HepG2 (cell line): ENCODE results near the gene FBXW4. TPM values are rescaled to one million over a fixed set of nuclear protein-coding genes. Genes with fewer than 3 reads are reported as not detected.

Experiments
- ATAC-seq: fragments of 200-7000 bp; cut with Tn5 transposase; 3 replicates; pipeline ENCODE4 v1.9.1; 2020; ENCODE audit warnings: mild to moderate bottlenecking, moderate library complexity
- BruUV-seq: library from RNA; stranded (reverse); fragments of 400-500 nt; replicated peaks from 2 replicates; lab custom pipeline; 2021; lab: Mats Ljungman, UMichigan
- CTCF ChIA-PET: fragments of 300-600 bp; formaldehyde crosslinking; extraction: SDS; loops from one replicate; lab custom pipeline; 2021; ENCODE audit warnings: low total read pairs, inconsistent platforms, low intra/inter-chr PET ratio; lab: Yijun Ruan, JAX
- POLR2A ChIA-PET: fragments of 350-600 bp; sonication (Branson Sonifier 250); formaldehyde crosslinking; loops from one replicate; lab custom pipeline; 2020; ENCODE audit warnings: antibody characterized with exemption, inconsistent platforms; lab: Yijun Ruan, JAX
- DNase-seq: peaks from one replicate; pipeline ENCODE4 v3.0.0-alpha.2; 2015; ENCODE audit warnings: low spot score
- FAIRE-seq: peaks from 3 replicates; lab custom pipeline; 2011; peaks lifted over from hg19 to GRCh38; lab: Jason Lieb, UNC
- H2AFZ ChIP-seq: one replicate; pipeline ENCODE4 v1.6.1; 2011; ENCODE audit warnings: low read length, inconsistent platforms
- H3K27ac ChIP-seq: fragments of 300-600 bp; 3 replicates; pipeline ENCODE4 v1.8.0; 2011; ENCODE audit warnings: mixed run types, mild to moderate bottlenecking, mixed read lengths, low read length, inconsistent platforms; ENCODE audit not compliant: insufficient read depth; ENCODE audit errors: extremely low read length
- H3K27me3 ChIP-seq, 2 experiments: fragments of 200-600 bp in 1 of 2; 2 replicates in 1 of 2; 3 replicates in 1 of 2; pipeline versions ENCODE4 v1.6.0 to v1.8.0; 2011; ENCODE audit warnings: low read length in 2 of 2, mild to moderate bottlenecking in 2 of 2, moderate library complexity in 2 of 2, inconsistent platforms in 1 of 2; ENCODE audit not compliant: insufficient read depth in 2 of 2, control insufficient read depth in 1 of 2
- H3K36me3 ChIP-seq, 2 experiments: fragments of 200-600 bp in 1 of 2; replicated peaks in 1 of 2; 2 replicates in 1 of 2; 3 replicates in 1 of 2; pipeline versions ENCODE4 v1.5.1 to v1.8.0; 2011; ENCODE audit warnings: low read length in 2 of 2, inconsistent platforms in 1 of 2; ENCODE audit not compliant: insufficient read depth in 2 of 2, control insufficient read depth in 1 of 2
- H3K4me1 ChIP-seq: 2 replicates; pipeline ENCODE4 v1.5.1; 2012; ENCODE audit warnings: low read length, inconsistent platforms; ENCODE audit not compliant: insufficient read depth
- H3K4me2 ChIP-seq: 2 replicates; pipeline ENCODE4 v1.6.0; 2011; ENCODE audit warnings: low read depth, low read length, inconsistent platforms
- H3K4me3 ChIP-seq, 3 experiments: fragments of 200-600 bp in 1 of 3; sonication (generic), shearing (Covaris generic) in 1 of 3; replicated peaks in 1 of 3; 2 replicates each; pipeline ENCODE4 v1.5.1; 2011 to 2016; ENCODE audit warnings: low read length in 3 of 3, inconsistent platforms in 2 of 3, low read depth in 2 of 3, mild to moderate bottlenecking in 2 of 3, control low read depth in 1 of 3, mixed read lengths in 1 of 3; ENCODE audit not compliant: insufficient read depth in 1 of 3
- H3K79me2 ChIP-seq: one replicate; pipeline ENCODE4 v1.6.1; 2011; ENCODE audit warnings: low read length, inconsistent platforms; ENCODE audit not compliant: insufficient read depth
- H3K9ac ChIP-seq: 2 replicates; pipeline ENCODE4 v1.6.0; 2011; ENCODE audit warnings: mild to moderate bottlenecking, low read depth, low read length, inconsistent platforms; ENCODE audit not compliant: insufficient read depth
- H3K9me3 ChIP-seq: 2 replicates; pipeline ENCODE4 v1.5.1; 2012; ENCODE audit warnings: mild to moderate bottlenecking, low read length
- H4K20me1 ChIP-seq: 2 replicates; pipeline ENCODE4 v1.6.0; 2011; ENCODE audit warnings: inconsistent platforms, mild to moderate bottlenecking, low read length, moderate library complexity; ENCODE audit not compliant: insufficient read depth
- AGO2 ChIP-seq: fragments of 200-400 bp; formaldehyde crosslinking; optimal IDR thresholded peaks from 2 replicates; pipeline ENCODE3; 2017; ENCODE audit warnings: mild to moderate bottlenecking, low read depth, low read length, moderate library complexity
- FOXM1 ChIP-seq: sonication (generic); formaldehyde crosslinking; IDR thresholded peaks from 2 replicates; pipeline ENCODE4 v1.5.0; 2020; ENCODE audit warnings: missing genetic modification reagents
- HNRNPK ChIP-seq: fragments of 200-400 bp; formaldehyde crosslinking; IDR thresholded peaks from 2 replicates; pipeline ENCODE4 v1.6.1; 2018; ENCODE audit warnings: low read length, low read depth, moderate library complexity, mild to moderate bottlenecking; ENCODE audit not compliant: poor library complexity, severe bottlenecking
- KLF11 ChIP-seq: IDR thresholded peaks from 2 replicates; pipeline ENCODE4 v1.6.1; 2016; ENCODE audit warnings: missing compliant biosample characterization
- LCORL ChIP-seq, 2 experiments: fragments of 450-650 bp in 1 of 2; sonication (generic) in 1 of 2; formaldehyde crosslinking in 1 of 2; IDR thresholded peaks; 2 replicates each; pipeline versions ENCODE4 v1.5.0 to v1.6.1; 2017 to 2020; ENCODE audit warnings: antibody characterized with exemption in 1 of 2, missing genetic modification reagents in 1 of 2
- MYC ChIP-seq: sonication (generic); formaldehyde crosslinking; IDR thresholded peaks from 2 replicates; pipeline ENCODE4 v1.9.0; 2021; ENCODE audit warnings: missing genetic modification reagents, borderline replicate concordance
- PAWR ChIP-seq: sonication (generic); formaldehyde crosslinking; IDR thresholded peaks from 2 replicates; pipeline ENCODE4 v1.4.0; 2020; ENCODE audit warnings: missing genetic modification reagents, mild to moderate bottlenecking, borderline replicate concordance
- PHF5A ChIP-seq: IDR thresholded peaks from one replicate; pipeline ENCODE4 v1.6.1; 2018; ENCODE audit warnings: low read depth, missing genetic modification reagents; ENCODE audit not compliant: unreplicated experiment
- PTBP1 ChIP-seq: fragments of 200-400 bp; formaldehyde crosslinking; IDR thresholded peaks from 2 replicates; pipeline ENCODE4 v1.6.1; 2018; ENCODE audit warnings: low read length, low read depth; ENCODE audit not compliant: poor library complexity, severe bottlenecking
- SATB2 ChIP-seq: sonication (generic); formaldehyde crosslinking; IDR thresholded peaks from 2 replicates; pipeline ENCODE4 v1.5.0; 2020; ENCODE audit warnings: missing genetic modification reagents
- XRCC5 ChIP-seq: fragments of 200-400 bp; formaldehyde crosslinking; optimal IDR thresholded peaks from 2 replicates; pipeline ENCODE3; 2017; ENCODE audit warnings: mild to moderate bottlenecking, low read length
- ZBTB7B ChIP-seq: sonication (generic); formaldehyde crosslinking; IDR thresholded peaks from 2 replicates; pipeline ENCODE4 v1.4.0; 2020; ENCODE audit warnings: missing genetic modification reagents
- WGBS: methylation state at CpG from one replicate; pipeline ENCODE4 v1.1.6; 2017; ENCODE audit warnings: low lambda C conversion rate; 5-methylcytosine and 5-hydroxymethylcytosine counted together
- in situ Hi-C: cut with HindIII; loops from 2 replicates; pipeline ENCODE4 v1.10.0; 2017; ENCODE audit warnings: low pct_unique_long_range_greater_than_20kb; ENCODE audit not compliant: extremely low pct_ligation_motif_present
- intact Hi-C: fragments of 100-400 bp; cut with micrococcal nuclease; formaldehyde crosslinking; loops from one replicate; pipeline ENCODE4 v1.10.0; 2022; ENCODE audit not compliant: unreplicated experiment
- polyA plus RNA-seq, 8 experiments: library from polyadenylated mRNA; depleted of rRNA in 3 of 8; stranded (reverse) in 7 of 8; unstranded in 1 of 8; fragments of >200 nt; fragmentation: Illumina TruSeq in 4 of 8; extraction: Trizol in 4 of 8; gene quantifications; 2 replicates each; pipeline versions ENCODE4 v1.2.1 to v1.2.3, GENCODE V29; 2011 to 2016; ENCODE audit warnings: low read depth in 4 of 8, missing spikeins in 1 of 8, mixed read lengths in 1 of 8; ENCODE audit not compliant: insufficient read depth in 1 of 8
- total RNA-seq, 5 experiments: library from RNA; depleted of rRNA; stranded (reverse); fragments of >200 nt; fragmentation: Illumina TruSeq; extraction: Trizol; gene quantifications; 2 replicates each; pipeline ENCODE4 v1.2.3, GENCODE V29; 2016; ENCODE audit warnings: low read depth in 1 of 5
- TF ChIP-seq, protein P1 (sequence below): sonication (generic); formaldehyde crosslinking; IDR thresholded peaks from 2 replicates; pipeline ENCODE4 v1.8.1; 2022; ENCODE audit warnings: low read depth, mild to moderate bottlenecking, missing genetic modification reagents
- TF ChIP-seq, protein P2 (sequence below): sonication (generic); formaldehyde crosslinking; IDR thresholded peaks from 2 replicates; pipeline ENCODE4 v1.5.0; 2020; ENCODE audit warnings: missing genetic modification reagents
- TF ChIP-seq, protein P3 (sequence below): sonication (generic); formaldehyde crosslinking; IDR thresholded peaks from 2 replicates; pipeline ENCODE4 v1.4.0; 2020; ENCODE audit warnings: low read depth, mild to moderate bottlenecking, missing genetic modification reagents
- TF ChIP-seq, protein P4 (sequence below): sonication (generic); formaldehyde crosslinking; IDR thresholded peaks from 2 replicates; pipeline ENCODE4 v1.9.0; 2022; ENCODE audit warnings: low read depth, missing genetic modification reagents

FBXW4 gene
- total and polyA plus RNA-seq, 2 of the 13 experiments (the other 11 are each of a cell fraction or from before 2014, with no cell fraction given): 23.5 to 33.7 TPM

DNA sequence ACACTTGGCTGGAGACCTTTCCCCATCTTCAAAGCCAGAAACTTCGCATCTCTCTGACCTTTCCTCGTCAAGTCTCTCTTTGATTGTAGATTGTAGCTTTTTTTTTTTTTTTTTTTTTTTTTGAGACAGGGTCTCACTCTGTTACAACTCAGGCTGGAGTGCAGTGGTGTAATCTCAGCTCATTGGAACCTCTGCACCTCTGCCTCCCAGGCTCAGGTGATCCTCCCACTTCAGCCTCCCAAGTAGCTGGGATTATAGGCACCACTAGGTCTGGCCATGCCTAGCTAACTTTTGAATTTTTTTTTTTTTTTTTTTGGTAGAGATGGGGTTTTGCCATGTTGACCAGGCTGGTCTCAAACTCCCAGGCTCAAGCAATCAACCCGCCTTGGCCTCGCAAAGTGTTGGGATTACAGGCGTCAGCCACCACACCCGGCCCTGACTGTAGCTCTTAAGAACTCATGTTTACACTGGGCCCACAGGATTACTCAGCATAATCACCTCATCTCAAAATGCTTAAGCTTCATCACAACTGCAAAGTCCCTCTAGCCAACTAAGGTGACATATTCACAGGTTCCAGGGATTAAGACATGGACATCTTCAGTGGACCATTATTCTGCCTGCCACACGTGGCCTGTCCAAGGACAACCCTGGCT lies 118.6 kb downstream of the FBXW4 start:
- H3K9me3 ChIP-seq: no peaks in the 10 kb centered on the region
- H3K79me2 ChIP-seq: no peaks in the 10 kb centered on the region
- ChIA-PET POLR2A (interaction anchor here (2.0 kb wide), 1 partner anchor 10 kb away, joined by 6 read pairs; no protein-coding TSS in a partner anchor), CTCF (no interaction called here)
- no peak overlapping the region for H3K4me3 ChIP-seq
- no peak overlapping the region for H3K4me2 ChIP-seq
- no TSS peak for BruUV-seq
- H2AFZ ChIP-seq: no peak overlapping the region
- no peak for DNase-seq
- peaks cover 2% of the 10 kb centered on the region for H3K4me1 ChIP-seq
- intact Hi-C loops: no loop called here
- no peak for ATAC-seq
- no peaks in the 10 kb centered on the region for H4K20me1 ChIP-seq
- in situ Hi-C loops: no loop called here
- no peak for FAIRE-seq
- 91% methylated on average over 7 of the region's 7 CpGs for WGBS
- H3K36me3 ChIP-seq: peaks cover 0 to 4% of the 10 kb centered on the region in 2 experiments; a peak in 2 of 5 replicates
- H3K27ac ChIP-seq: no peak overlapping the region
- H3K9ac ChIP-seq: no peak overlapping the region
- H3K27me3 ChIP-seq: no peaks in the 10 kb centered on the region
- TF ChIP-seq SATB2: no peak
- TF ChIP-seq FOXM1: no peak
- no peak for TF ChIP-seq XRCC5
- no peak for TF ChIP-seq PTBP1
- no peak for TF ChIP-seq HNRNPK
- TF ChIP-seq, protein P1, sequence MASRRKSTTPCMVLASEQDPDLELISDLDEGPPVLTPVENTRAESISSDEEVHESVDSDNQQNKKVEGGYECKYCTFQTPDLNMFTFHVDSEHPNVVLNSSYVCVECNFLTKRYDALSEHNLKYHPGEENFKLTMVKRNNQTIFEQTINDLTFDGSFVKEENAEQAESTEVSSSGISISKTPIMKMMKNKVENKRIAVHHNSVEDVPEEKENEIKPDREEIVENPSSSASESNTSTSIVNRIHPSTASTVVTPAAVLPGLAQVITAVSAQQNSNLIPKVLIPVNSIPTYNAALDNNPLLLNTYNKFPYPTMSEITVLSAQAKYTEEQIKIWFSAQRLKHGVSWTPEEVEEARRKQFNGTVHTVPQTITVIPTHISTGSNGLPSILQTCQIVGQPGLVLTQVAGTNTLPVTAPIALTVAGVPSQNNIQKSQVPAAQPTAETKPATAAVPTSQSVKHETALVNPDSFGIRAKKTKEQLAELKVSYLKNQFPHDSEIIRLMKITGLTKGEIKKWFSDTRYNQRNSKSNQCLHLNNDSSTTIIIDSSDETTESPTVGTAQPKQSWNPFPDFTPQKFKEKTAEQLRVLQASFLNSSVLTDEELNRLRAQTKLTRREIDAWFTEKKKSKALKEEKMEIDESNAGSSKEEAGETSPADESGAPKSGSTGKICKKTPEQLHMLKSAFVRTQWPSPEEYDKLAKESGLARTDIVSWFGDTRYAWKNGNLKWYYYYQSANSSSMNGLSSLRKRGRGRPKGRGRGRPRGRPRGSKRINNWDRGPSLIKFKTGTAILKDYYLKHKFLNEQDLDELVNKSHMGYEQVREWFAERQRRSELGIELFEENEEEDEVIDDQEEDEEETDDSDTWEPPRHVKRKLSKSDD (CRISPR knock-in tag): no peak
- TF ChIP-seq PHF5A: no peak
- TF ChIP-seq, protein P2, sequence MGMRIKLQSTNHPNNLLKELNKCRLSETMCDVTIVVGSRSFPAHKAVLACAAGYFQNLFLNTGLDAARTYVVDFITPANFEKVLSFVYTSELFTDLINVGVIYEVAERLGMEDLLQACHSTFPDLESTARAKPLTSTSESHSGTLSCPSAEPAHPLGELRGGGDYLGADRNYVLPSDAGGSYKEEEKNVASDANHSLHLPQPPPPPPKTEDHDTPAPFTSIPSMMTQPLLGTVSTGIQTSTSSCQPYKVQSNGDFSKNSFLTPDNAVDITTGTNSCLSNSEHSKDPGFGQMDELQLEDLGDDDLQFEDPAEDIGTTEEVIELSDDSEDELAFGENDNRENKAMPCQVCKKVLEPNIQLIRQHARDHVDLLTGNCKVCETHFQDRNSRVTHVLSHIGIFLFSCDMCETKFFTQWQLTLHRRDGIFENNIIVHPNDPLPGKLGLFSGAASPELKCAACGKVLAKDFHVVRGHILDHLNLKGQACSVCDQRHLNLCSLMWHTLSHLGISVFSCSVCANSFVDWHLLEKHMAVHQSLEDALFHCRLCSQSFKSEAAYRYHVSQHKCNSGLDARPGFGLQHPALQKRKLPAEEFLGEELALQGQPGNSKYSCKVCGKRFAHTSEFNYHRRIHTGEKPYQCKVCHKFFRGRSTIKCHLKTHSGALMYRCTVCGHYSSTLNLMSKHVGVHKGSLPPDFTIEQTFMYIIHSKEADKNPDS: no peak
- TF ChIP-seq, protein P3, sequence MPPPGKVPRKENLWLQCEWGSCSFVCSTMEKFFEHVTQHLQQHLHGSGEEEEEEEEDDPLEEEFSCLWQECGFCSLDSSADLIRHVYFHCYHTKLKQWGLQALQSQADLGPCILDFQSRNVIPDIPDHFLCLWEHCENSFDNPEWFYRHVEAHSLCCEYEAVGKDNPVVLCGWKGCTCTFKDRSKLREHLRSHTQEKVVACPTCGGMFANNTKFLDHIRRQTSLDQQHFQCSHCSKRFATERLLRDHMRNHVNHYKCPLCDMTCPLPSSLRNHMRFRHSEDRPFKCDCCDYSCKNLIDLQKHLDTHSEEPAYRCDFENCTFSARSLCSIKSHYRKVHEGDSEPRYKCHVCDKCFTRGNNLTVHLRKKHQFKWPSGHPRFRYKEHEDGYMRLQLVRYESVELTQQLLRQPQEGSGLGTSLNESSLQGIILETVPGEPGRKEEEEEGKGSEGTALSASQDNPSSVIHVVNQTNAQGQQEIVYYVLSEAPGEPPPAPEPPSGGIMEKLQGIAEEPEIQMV: no peak
- TF ChIP-seq, protein P4, sequence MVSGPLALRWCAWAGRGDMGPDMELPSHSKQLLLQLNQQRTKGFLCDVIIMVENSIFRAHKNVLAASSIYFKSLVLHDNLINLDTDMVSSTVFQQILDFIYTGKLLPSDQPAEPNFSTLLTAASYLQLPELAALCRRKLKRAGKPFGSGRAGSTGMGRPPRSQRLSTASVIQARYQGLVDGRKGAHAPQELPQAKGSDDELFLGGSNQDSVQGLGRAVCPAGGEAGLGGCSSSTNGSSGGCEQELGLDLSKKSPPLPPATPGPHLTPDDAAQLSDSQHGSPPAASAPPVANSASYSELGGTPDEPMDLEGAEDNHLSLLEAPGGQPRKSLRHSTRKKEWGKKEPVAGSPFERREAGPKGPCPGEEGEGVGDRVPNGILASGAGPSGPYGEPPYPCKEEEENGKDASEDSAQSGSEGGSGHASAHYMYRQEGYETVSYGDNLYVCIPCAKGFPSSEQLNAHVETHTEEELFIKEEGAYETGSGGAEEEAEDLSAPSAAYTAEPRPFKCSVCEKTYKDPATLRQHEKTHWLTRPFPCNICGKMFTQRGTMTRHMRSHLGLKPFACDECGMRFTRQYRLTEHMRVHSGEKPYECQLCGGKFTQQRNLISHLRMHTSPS (CRISPR knock-in tag): no peak
- no peak for TF ChIP-seq AGO2
- no peak for TF ChIP-seq LCORL (IDR thresholded peaks at IDR 0.05)
- no peak for TF ChIP-seq LCORL (CRISPR knock-in tag; IDR thresholded peaks at IDR 0.05)
- TF ChIP-seq KLF11 (CRISPR knock-in tag): no peak
- no peak for TF ChIP-seq ZBTB7B (CRISPR knock-in tag)
- TF ChIP-seq PAWR (CRISPR knock-in tag): no peak
- no peak for TF ChIP-seq MYC (CRISPR knock-in tag)
